Measurements from ENCODE around the gene HERPUD2.

- TF ChIP-seq, protein P1, sequence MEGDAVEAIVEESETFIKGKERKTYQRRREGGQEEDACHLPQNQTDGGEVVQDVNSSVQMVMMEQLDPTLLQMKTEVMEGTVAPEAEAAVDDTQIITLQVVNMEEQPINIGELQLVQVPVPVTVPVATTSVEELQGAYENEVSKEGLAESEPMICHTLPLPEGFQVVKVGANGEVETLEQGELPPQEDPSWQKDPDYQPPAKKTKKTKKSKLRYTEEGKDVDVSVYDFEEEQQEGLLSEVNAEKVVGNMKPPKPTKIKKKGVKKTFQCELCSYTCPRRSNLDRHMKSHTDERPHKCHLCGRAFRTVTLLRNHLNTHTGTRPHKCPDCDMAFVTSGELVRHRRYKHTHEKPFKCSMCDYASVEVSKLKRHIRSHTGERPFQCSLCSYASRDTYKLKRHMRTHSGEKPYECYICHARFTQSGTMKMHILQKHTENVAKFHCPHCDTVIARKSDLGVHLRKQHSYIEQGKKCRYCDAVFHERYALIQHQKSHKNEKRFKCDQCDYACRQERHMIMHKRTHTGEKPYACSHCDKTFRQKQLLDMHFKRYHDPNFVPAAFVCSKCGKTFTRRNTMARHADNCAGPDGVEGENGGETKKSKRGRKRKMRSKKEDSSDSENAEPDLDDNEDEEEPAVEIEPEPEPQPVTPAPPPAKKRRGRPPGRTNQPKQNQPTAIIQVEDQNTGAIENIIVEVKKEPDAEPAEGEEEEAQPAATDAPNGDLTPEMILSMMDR (IDR thresholded peaks at IDR 0.05): no peak
- no peak for TF ChIP-seq EZH2 (IDR thresholded peaks at IDR 0.05; ENCODE audit: borderline replicate concordance, insufficient read depth, low read depth, low read length, poor library complexity, severe bottlenecking)
Observed at GRCh38 chr7:35704261-35704660, 9.3 kb upstream of the HERPUD2 start.
